Measurements from ENCODE around the gene ZNF528.
A peak's percentile ranks its signal among the peaks of the same experiment; 100 is the strongest.

ZNF528 gene

DNA sequence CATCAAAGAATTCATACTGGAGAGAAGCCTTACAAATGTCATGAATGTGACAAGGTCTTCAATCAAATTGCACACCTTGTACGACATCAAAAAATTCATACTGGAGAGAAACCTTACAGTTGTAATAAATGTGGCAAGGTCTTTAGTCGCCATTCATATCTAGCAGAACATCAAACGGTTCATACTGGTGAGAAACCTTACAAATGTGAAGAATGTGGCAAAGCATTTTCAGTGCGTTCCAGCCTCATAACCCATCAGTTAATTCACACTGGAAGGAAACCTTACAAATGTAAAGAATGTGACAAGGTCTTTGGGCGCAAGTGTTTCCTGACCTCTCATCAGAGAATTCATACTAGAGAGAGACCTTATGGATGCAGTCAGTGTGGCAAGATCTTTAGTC is 18.1 kb downstream of the ZNF528 start:
- TF ChIP-seq FOXP2 (optimal IDR thresholded peaks at IDR 0.05; ENCODE audit: control extremely low read depth, extremely low read length, insufficient read depth) (no peak), POLR2AphosphoS5 (IDR thresholded peaks at IDR 0.05; ENCODE audit: borderline replicate concordance, low read depth, low read length) (no peak), EZH2 (IDR thresholded peaks at IDR 0.05) (no peak)
- Histone ChIP-seq H3K4me3 (no peak overlapping the region), H3K27ac (no peak overlapping the region), H3K9me3 (ENCODE audit: low read depth, low read length) (peaks cover 4% of the 10 kb centered on the region; the same call in 1 of the 2 replicates), H3K9ac (ENCODE audit: insufficient read length) (no peak overlapping the region), H3K36me3 (ENCODE audit: insufficient read depth, low read length) (no peaks in the 10 kb centered on the region)
- no peak for DNase-seq (ENCODE audit: low read depth, low spot score)

DNA sequence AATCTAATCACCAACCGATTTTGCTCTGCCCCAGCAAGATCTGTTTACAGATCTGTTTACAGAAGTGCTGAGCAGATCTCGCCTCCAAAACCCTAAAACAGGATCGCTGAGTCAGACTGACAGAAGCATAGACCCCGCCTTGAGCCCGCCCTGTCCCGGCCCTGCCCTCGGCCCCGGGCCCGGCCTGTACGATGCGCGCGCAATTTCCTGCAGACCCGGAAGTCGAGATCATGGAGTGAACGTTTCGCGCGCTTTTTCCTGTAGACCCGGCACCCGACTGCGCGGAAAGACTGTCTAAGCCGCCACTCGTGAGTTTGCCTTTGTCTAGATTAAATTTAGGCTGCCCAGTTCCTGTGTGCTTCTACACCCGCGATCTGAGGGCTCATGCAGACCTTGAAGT is 31.3 kb downstream of the ZNF528 start, which contains the start of gene ZNF534:
ZNF534 (plus strand) TSS at position 212 of the 400 bp plus-strand sequence. CDS start 2,327 bp downstream, outside the sequence.
- no peak within 1 kb of the TSS for H3K27ac ChIP-seq
- DNase-seq (ENCODE audit: low read depth, low spot score), result no peak
- no peaks in the 10 kb centered on the region for H3K36me3 ChIP-seq (ENCODE audit: insufficient read depth, low read length)
- H3K4me3 ChIP-seq, result no peak within 1 kb of the TSS
- no peaks in the 10 kb centered on the region for H3K9me3 ChIP-seq (ENCODE audit: low read depth, low read length)
- H3K9ac ChIP-seq (ENCODE audit: insufficient read length), result no peak within 1 kb of the TSS
- no peak for TF ChIP-seq FOXP2 (optimal IDR thresholded peaks at IDR 0.05; ENCODE audit: control extremely low read depth, extremely low read length, insufficient read depth)
- TF ChIP-seq EZH2 (IDR thresholded peaks at IDR 0.05), result no peak
- no peak for TF ChIP-seq POLR2AphosphoS5 (IDR thresholded peaks at IDR 0.05; ENCODE audit: borderline replicate concordance, low read depth, low read length)

DNA sequence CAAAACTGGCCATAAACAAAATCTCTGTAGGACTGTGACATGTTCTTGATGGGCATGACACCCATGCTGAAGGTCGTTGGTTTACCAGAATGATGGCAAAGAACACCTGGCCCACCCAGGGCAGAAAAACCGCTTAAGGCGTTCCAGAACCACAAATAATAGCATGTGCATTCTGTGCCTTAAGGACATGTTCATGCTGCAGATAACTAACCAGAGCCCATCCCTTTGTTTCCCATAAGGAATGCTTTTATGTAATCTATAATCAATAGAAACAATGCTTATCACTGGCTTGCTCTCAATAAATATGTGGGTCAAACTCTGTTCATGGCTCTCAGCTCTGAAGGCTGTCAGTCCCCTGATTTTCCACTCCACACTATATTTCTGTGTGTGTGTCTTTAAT is 44.5 kb downstream of the ZNF528 start:
- TF ChIP-seq POLR2AphosphoS5 (IDR thresholded peaks at IDR 0.05; ENCODE audit: borderline replicate concordance, low read depth, low read length) (no peak), FOXP2 (optimal IDR thresholded peaks at IDR 0.05; ENCODE audit: control extremely low read depth, extremely low read length, insufficient read depth) (no peak), EZH2 (IDR thresholded peaks at IDR 0.05) (no peak)
- no peak overlapping the region for H3K27ac ChIP-seq
- DNase-seq (ENCODE audit: low read depth, low spot score), result no peak
- no peaks in the 10 kb centered on the region for H3K36me3 ChIP-seq (ENCODE audit: insufficient read depth, low read length)
- H3K4me3 ChIP-seq, result no peak overlapping the region
- no peaks in the 10 kb centered on the region for H3K9me3 ChIP-seq (ENCODE audit: low read depth, low read length)
- no peak overlapping the region for H3K9ac ChIP-seq (ENCODE audit: insufficient read length)

DNA sequence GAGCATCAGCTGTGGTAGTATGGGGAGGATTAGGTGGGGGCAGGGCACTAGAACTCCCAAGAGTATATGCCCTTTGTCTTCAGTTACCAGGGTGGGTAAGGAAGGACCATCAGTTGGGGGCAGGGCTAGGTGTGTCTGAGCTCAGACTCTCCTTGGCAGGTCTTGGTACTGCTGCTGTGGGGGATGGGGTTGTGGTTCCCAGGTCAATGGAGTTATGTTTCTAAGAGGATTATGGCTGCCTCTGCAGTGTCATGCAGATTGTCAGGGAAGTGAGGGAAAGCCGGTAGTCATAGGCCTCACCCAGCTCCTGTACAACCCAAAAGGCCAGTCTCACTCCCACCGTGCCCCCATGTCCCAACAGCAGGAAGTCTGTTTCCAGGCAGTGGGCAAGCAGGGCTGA is 46.9 kb downstream of the ZNF528 start:
- Histone ChIP-seq H3K36me3 (ENCODE audit: insufficient read depth, low read length) (no peaks in the 10 kb centered on the region), H3K4me3 (no peak overlapping the region), H3K9me3 (ENCODE audit: low read depth, low read length) (no peaks in the 10 kb centered on the region), H3K9ac (ENCODE audit: insufficient read length) (no peak overlapping the region), H3K27ac (no peak overlapping the region)
- TF ChIP-seq EZH2 (IDR thresholded peaks at IDR 0.05) (no peak), POLR2AphosphoS5 (IDR thresholded peaks at IDR 0.05; ENCODE audit: borderline replicate concordance, low read depth, low read length) (no peak), FOXP2 (optimal IDR thresholded peaks at IDR 0.05; ENCODE audit: control extremely low read depth, extremely low read length, insufficient read depth) (no peak)
- DNase-seq (ENCODE audit: low read depth, low spot score), result no peak

DNA sequence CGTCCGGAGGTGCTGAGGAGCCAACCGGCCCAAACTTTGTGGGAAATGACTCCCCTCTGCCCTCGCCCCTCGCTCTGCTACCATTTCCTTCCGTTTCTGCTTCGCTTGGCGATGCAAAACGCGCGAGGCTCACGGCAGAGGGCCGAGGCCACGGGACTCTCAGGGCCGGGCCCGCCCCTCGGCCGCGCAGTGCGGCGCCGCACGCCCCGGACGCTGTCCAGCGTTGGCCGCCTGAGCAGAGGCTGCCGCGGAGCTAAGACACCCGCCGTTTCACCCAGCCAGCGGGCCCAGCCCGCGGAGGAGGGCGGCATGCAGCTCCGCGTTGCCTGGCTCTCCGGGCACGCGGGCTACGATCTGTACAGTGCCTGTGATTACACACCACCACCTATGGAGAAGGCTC is 53.6 kb downstream of the ZNF528 start:
- no peak for DNase-seq (ENCODE audit: low read depth, low spot score)
- no peaks in the 10 kb centered on the region for H3K36me3 ChIP-seq (ENCODE audit: insufficient read depth, low read length)
- H3K27ac ChIP-seq, result no peak overlapping the region
- no peak overlapping the region for H3K4me3 ChIP-seq
- H3K9me3 ChIP-seq (ENCODE audit: low read depth, low read length), result no peaks in the 10 kb centered on the region
- H3K9ac ChIP-seq (ENCODE audit: insufficient read length), result no peak overlapping the region
- TF ChIP-seq POLR2AphosphoS5 (IDR thresholded peaks at IDR 0.05; ENCODE audit: borderline replicate concordance, low read depth, low read length) (no peak), FOXP2 (optimal IDR thresholded peaks at IDR 0.05; ENCODE audit: control extremely low read depth, extremely low read length, insufficient read depth) (no peak), EZH2 (IDR thresholded peaks at IDR 0.05) (no peak)

DNA sequence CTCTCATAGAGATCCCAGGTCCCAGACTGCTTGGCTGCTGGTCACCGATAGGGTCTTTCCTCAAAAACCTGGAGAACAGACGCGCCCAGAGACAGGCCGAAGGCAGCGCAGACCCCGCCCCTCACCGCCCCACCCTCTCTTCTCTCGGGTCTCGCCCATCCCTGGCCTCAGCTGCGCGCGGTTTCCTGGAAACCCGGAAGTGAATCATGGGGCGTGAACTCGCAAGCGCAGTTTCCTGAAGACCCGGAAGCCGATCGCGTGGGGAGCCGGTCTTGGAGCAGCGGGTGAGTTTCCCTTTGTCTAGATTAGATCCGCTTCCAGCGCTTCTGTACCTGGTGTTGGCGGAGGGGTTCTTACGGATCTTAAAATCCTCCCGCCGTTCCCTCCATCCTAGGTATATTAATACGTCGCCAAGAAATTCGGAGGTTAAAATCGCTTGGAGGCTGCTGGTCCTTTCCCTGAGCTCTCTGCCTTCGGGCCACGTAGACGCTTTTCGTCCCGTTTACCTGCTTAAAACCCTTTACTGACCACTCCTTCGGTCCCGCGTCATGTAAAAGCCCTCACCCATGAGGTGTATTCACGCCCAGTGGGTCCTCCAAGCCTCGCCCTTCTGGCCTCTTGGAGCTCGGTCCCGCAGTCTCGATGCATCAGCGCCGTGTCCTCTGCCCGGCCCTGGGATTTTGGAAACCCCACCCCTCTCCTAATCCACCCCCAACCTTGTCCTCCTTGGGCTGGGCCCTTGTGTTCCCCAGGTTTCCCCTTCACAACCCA is 55.9 kb downstream of the ZNF528 start, which contains the start of gene ZNF578:
ZNF578 (plus strand) TSS at position 230 of the 771 bp plus-strand sequence. CDS start 48,293 bp downstream, outside the sequence.
- H3K4me3 ChIP-seq, result peak within 1 kb of the TSS; percentile 24; the same call in 1 of the 2 replicates
- no peaks in the 10 kb centered on the region for H3K36me3 ChIP-seq (ENCODE audit: insufficient read depth, low read length)
- H3K9ac ChIP-seq (ENCODE audit: insufficient read length), result no peak within 1 kb of the TSS
- DNase-seq (ENCODE audit: low read depth, low spot score), result no peak
- H3K9me3 ChIP-seq (ENCODE audit: low read depth, low read length), result no peaks in the 10 kb centered on the region
- H3K27ac ChIP-seq, result no peak within 1 kb of the TSS
- TF ChIP-seq FOXP2 (optimal IDR thresholded peaks at IDR 0.05; ENCODE audit: control extremely low read depth, extremely low read length, insufficient read depth) (no peak), POLR2AphosphoS5 (IDR thresholded peaks at IDR 0.05; ENCODE audit: borderline replicate concordance, low read depth, low read length) (no peak), EZH2 (IDR thresholded peaks at IDR 0.05) (no peak)

DNA sequence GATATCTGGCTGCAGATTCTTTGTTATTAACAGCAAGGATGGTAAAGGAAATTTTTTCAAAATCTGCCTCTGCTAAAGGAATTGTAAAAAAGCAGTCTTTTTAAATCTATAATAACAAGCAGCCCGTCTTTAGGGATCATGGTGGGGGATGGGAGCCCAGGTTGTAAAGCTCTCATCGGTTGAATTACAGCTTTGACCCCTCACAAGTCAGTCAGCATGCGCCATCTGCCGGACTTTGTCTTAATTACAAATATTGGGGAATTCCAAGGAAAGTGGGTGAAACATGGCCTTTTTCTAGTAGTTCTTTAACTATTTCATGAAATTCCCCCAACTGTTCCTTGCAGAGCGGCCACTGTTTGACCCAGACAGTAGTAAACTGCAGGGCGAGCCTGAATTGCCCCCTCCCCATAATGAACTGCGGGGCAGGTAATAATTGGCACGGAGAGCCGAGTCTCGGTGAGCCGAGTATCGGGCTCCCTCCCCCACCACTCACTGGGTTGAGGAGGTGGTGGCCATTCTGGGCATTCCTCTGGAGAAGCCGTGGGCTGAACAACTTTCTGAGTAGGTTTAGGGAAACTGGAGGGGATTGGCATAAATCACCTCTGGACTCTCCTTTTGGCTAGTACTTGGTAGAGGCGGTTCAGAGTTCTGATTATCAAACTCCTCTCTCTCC is 67.3 kb downstream of the ZNF528 start:
- no peaks in the 10 kb centered on the region for H3K36me3 ChIP-seq (ENCODE audit: insufficient read depth, low read length)
- 0 out of 2 replicates have a peak, but pooled peaks cover 3% of the 10 kb centered on the region for H3K9me3 ChIP-seq (ENCODE audit: low read depth, low read length)
- no peak overlapping the region for H3K9ac ChIP-seq (ENCODE audit: insufficient read length)
- no peak overlapping the region for H3K27ac ChIP-seq
- DNase-seq (ENCODE audit: low read depth, low spot score), result no peak
- TF ChIP-seq EZH2 (IDR thresholded peaks at IDR 0.05) (no peak), FOXP2 (optimal IDR thresholded peaks at IDR 0.05; ENCODE audit: control extremely low read depth, extremely low read length, insufficient read depth) (no peak)
- no peak overlapping the region for H3K4me3 ChIP-seq

Measured in SK-N-MC (cell line).